Transverse colon (tissue), 3 donors: ENCODE results near the gene MMAA.

Experiments used
- POLR2A ChIP-seq: fragments of 450-650 bp; IDR thresholded peaks from one replicate; pipeline ENCODE4 v1.6.1; 2016; ENCODE audit warnings: antibody characterized with exemption, mild to moderate bottlenecking, moderate library complexity
- TF ChIP-seq, protein P1 (sequence below), 5 experiments: fragments of 200-600 bp in 3 of 5; fragments of 450-650 bp in 2 of 5; sonication (generic) in 3 of 5; IDR thresholded peaks; 1 replicate in 2 of 5; 2 replicates in 3 of 5; pipeline ENCODE4 v1.5.1; 2016 to 2017; ENCODE audit warnings: antibody characterized with exemption in 5 of 5, inconsistent platforms in 3 of 5, mild to moderate bottlenecking in 2 of 5, moderate library complexity in 1 of 5

DNA sequence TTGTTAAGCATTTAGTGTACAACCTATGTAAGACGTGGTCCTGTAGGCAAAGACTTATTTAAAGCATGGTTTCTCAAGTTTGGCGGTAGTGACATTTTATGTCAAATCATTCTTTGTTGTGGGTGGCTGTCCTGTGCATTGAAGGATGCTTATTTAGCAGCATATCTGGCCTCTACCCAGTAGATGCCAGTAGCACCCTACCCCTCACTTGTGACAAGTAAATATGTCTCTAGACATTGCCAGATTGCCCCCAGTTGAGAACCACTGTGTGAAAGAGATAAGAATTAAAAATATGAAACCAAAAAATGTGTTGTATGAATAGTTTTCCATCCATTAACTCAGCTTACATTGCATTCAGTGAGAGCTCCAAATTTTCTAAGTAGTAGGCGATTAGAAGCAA, 25.5 kb downstream of the MMAA start:
- no peak for TF ChIP-seq POLR2A
- TF ChIP-seq, protein P1, sequence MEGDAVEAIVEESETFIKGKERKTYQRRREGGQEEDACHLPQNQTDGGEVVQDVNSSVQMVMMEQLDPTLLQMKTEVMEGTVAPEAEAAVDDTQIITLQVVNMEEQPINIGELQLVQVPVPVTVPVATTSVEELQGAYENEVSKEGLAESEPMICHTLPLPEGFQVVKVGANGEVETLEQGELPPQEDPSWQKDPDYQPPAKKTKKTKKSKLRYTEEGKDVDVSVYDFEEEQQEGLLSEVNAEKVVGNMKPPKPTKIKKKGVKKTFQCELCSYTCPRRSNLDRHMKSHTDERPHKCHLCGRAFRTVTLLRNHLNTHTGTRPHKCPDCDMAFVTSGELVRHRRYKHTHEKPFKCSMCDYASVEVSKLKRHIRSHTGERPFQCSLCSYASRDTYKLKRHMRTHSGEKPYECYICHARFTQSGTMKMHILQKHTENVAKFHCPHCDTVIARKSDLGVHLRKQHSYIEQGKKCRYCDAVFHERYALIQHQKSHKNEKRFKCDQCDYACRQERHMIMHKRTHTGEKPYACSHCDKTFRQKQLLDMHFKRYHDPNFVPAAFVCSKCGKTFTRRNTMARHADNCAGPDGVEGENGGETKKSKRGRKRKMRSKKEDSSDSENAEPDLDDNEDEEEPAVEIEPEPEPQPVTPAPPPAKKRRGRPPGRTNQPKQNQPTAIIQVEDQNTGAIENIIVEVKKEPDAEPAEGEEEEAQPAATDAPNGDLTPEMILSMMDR (IDR thresholded peaks at IDR 0.05): no peak
